Measurements from ENCODE around the gene C22orf31.
A peak's percentile ranks its signal among the peaks of the same experiment; 100 is the strongest.

The C22orf31 gene

GRCh38 chr22:29098296-29098695 is 36.7 kb upstream of the C22orf31 start:
- H3K4me3 ChIP-seq (ENCODE audit: low read depth, low read length), result no peak overlapping the region
- no peak overlapping the region for H2AK5ac ChIP-seq (ENCODE audit: low read length)
- no peak overlapping the region for H2AFZ ChIP-seq (ENCODE audit: insufficient read depth, low read length, poor library complexity)
- no peak overlapping the region for H3K23ac ChIP-seq (ENCODE audit: low read length)
- no peaks in the 10 kb centered on the region for H3K36me3 ChIP-seq (ENCODE audit: control insufficient read depth in 1 of 2, insufficient read depth in 2 of 2, low read length in 2 of 2)
- H3K4me2 ChIP-seq (ENCODE audit: low read length), result no peak overlapping the region
- H3K9ac ChIP-seq (ENCODE audit: low read length), result no peak overlapping the region
- no peak overlapping the region for H3K27ac ChIP-seq (ENCODE audit: low read depth, low read length)
- no peak overlapping the region for H2BK12ac ChIP-seq (ENCODE audit: low read length)
- no peak overlapping the region for H3K4ac ChIP-seq (ENCODE audit: low read depth, low read length)
- H3K14ac ChIP-seq (ENCODE audit: low read length), result no peak overlapping the region
- H3K9me3 ChIP-seq (ENCODE audit: insufficient read depth, low read depth, low read length), result no peaks in the 10 kb centered on the region
- H4K8ac ChIP-seq (ENCODE audit: low read depth, low read length), result no peak overlapping the region
- H3K27me3 ChIP-seq (ENCODE audit: insufficient read depth, low read length), result no peaks in the 10 kb centered on the region
- no peaks in the 10 kb centered on the region for H3K79me2 ChIP-seq (ENCODE audit: control insufficient read depth, insufficient read depth, low read length, poor library complexity)
- no CpG with 5 or more reads among the region's 2 CpGs for WGBS (ENCODE audit: extremely low coverage, insufficient coverage, insufficient read length)
- DNase-seq, result no peak
- H4K91ac ChIP-seq (ENCODE audit: low read depth, low read length), result no peak overlapping the region
- H3K18ac ChIP-seq (ENCODE audit: low read length), result no peak overlapping the region
- no peak overlapping the region for H2BK5ac ChIP-seq (ENCODE audit: low read depth, low read length, poor library complexity)
- H4K12ac ChIP-seq (ENCODE audit: low read depth, low read length), result no peak overlapping the region
- H3K4me1 ChIP-seq (ENCODE audit: control insufficient read depth in 1 of 2, insufficient read depth in 2 of 2, low read length in 2 of 2), result peaks cover 3% of the 10 kb centered on the region in 2 experiments
- no peaks in the 10 kb centered on the region for H3K79me1 ChIP-seq (ENCODE audit: low read length)
- H2BK120ac ChIP-seq (ENCODE audit: insufficient read depth, low read length, poor library complexity), result no peak overlapping the region

- no peak overlapping the region for H2BK12ac ChIP-seq (ENCODE audit: low read length)
- DNase-seq, result no peak
- H3K36me3 ChIP-seq (ENCODE audit: control insufficient read depth in 1 of 2, insufficient read depth in 2 of 2, low read length in 2 of 2), result no peaks in the 10 kb centered on the region
- no peak overlapping the region for H4K8ac ChIP-seq (ENCODE audit: low read depth, low read length)
- peak overlapping the region; percentile 63 for H3K18ac ChIP-seq (ENCODE audit: low read length)
- no peak overlapping the region for H4K91ac ChIP-seq (ENCODE audit: low read depth, low read length)
- no peak overlapping the region for H3K4ac ChIP-seq (ENCODE audit: low read depth, low read length)
- H3K79me1 ChIP-seq (ENCODE audit: low read length), result no peaks in the 10 kb centered on the region
- H2BK5ac ChIP-seq (ENCODE audit: low read depth, low read length, poor library complexity), result no peak overlapping the region
- no peak overlapping the region for H2AK5ac ChIP-seq (ENCODE audit: low read length)
- no peak overlapping the region for H4K12ac ChIP-seq (ENCODE audit: low read depth, low read length)
- WGBS (ENCODE audit: extremely low coverage, insufficient coverage, insufficient read length), result no CpG with 5 or more reads among the region's 13 CpGs
- H2AFZ ChIP-seq (ENCODE audit: insufficient read depth, low read length, poor library complexity), result peak overlapping the region; percentile 38
- H3K14ac ChIP-seq (ENCODE audit: low read length), result no peak overlapping the region
- peak overlapping the region; percentile 51 for H3K27ac ChIP-seq (ENCODE audit: low read depth, low read length)
- no peak overlapping the region for H2BK120ac ChIP-seq (ENCODE audit: insufficient read depth, low read length, poor library complexity)
- H3K23ac ChIP-seq (ENCODE audit: low read length), result no peak overlapping the region
- H3K9me3 ChIP-seq (ENCODE audit: insufficient read depth, low read depth, low read length), result no peaks in the 10 kb centered on the region
- H3K4me3 ChIP-seq (ENCODE audit: low read depth, low read length), result no peak overlapping the region
- H3K4me1 ChIP-seq (ENCODE audit: control insufficient read depth in 1 of 2, insufficient read depth in 2 of 2, low read length in 2 of 2), result peaks cover 3% of the 10 kb centered on the region in 2 experiments
- no peaks in the 10 kb centered on the region for H3K79me2 ChIP-seq (ENCODE audit: control insufficient read depth, insufficient read depth, low read length, poor library complexity)
- no peak overlapping the region for H3K9ac ChIP-seq (ENCODE audit: low read length)
- peak overlapping the region; percentile 19 for H3K4me2 ChIP-seq (ENCODE audit: low read length)
- no peaks in the 10 kb centered on the region for H3K27me3 ChIP-seq (ENCODE audit: insufficient read depth, low read length)
Observed at GRCh38 chr22:29096736-29097669, 35.4 kb upstream of the C22orf31 start.

GRCh38 chr22:29095459-29095858 is 33.8 kb upstream of the C22orf31 start:
- Histone ChIP-seq H2BK120ac (ENCODE audit: insufficient read depth, low read length, poor library complexity) (no peak overlapping the region), H3K18ac (ENCODE audit: low read length) (no peak overlapping the region), H3K79me2 (ENCODE audit: control insufficient read depth, insufficient read depth, low read length, poor library complexity) (no peaks in the 10 kb centered on the region), H3K79me1 (ENCODE audit: low read length) (no peaks in the 10 kb centered on the region), H3K4me2 (ENCODE audit: low read length) (no peak overlapping the region), H4K91ac (ENCODE audit: low read depth, low read length) (no peak overlapping the region), H3K27me3 (ENCODE audit: insufficient read depth, low read length) (no peaks in the 10 kb centered on the region), H2BK5ac (ENCODE audit: low read depth, low read length, poor library complexity) (no peak overlapping the region), H3K36me3 (ENCODE audit: control insufficient read depth in 1 of 2, insufficient read depth in 2 of 2, low read length in 2 of 2) (no peaks in the 10 kb centered on the region), H3K14ac (ENCODE audit: low read length) (no peak overlapping the region), H4K8ac (ENCODE audit: low read depth, low read length) (no peak overlapping the region), H4K12ac (ENCODE audit: low read depth, low read length) (no peak overlapping the region), H3K23ac (ENCODE audit: low read length) (no peak overlapping the region), H3K9me3 (ENCODE audit: insufficient read depth, low read depth, low read length) (no peaks in the 10 kb centered on the region), H3K9ac (ENCODE audit: low read length) (no peak overlapping the region), H2AFZ (ENCODE audit: insufficient read depth, low read length, poor library complexity) (no peak overlapping the region), H2AK5ac (ENCODE audit: low read length) (no peak overlapping the region), H3K27ac (ENCODE audit: low read depth, low read length) (no peak overlapping the region), H3K4me3 (ENCODE audit: low read depth, low read length) (no peak overlapping the region), H2BK12ac (ENCODE audit: low read length) (no peak overlapping the region), H3K4me1 (ENCODE audit: control insufficient read depth in 1 of 2, insufficient read depth in 2 of 2, low read length in 2 of 2) (peaks cover 3% of the 10 kb centered on the region in 2 experiments), H3K4ac (ENCODE audit: low read depth, low read length) (no peak overlapping the region)
- WGBS (ENCODE audit: extremely low coverage, insufficient coverage, insufficient read length), result no CpG with 5 or more reads among the region's 2 CpGs
- DNase-seq, result no peak

GRCh38 chr22:29093501-29094300 is 32.1 kb upstream of the C22orf31 start:
- Histone ChIP-seq H3K27me3 (ENCODE audit: insufficient read depth, low read length) (no peaks in the 10 kb centered on the region), H2BK5ac (ENCODE audit: low read depth, low read length, poor library complexity) (no peak overlapping the region), H3K27ac (ENCODE audit: low read depth, low read length) (no peak overlapping the region), H2BK120ac (ENCODE audit: insufficient read depth, low read length, poor library complexity) (no peak overlapping the region), H3K36me3 (ENCODE audit: control insufficient read depth in 1 of 2, insufficient read depth in 2 of 2, low read length in 2 of 2) (no peaks in the 10 kb centered on the region), H2BK12ac (ENCODE audit: low read length) (no peak overlapping the region), H4K8ac (ENCODE audit: low read depth, low read length) (no peak overlapping the region), H3K4me3 (ENCODE audit: low read depth, low read length) (no peak overlapping the region), H3K79me1 (ENCODE audit: low read length) (no peaks in the 10 kb centered on the region), H2AK5ac (ENCODE audit: low read length) (no peak overlapping the region), H3K9ac (ENCODE audit: low read length) (no peak overlapping the region), H3K4me2 (ENCODE audit: low read length) (no peak overlapping the region), H3K23ac (ENCODE audit: low read length) (no peak overlapping the region), H4K91ac (ENCODE audit: low read depth, low read length) (no peak overlapping the region), H3K79me2 (ENCODE audit: control insufficient read depth, insufficient read depth, low read length, poor library complexity) (no peaks in the 10 kb centered on the region), H4K12ac (ENCODE audit: low read depth, low read length) (no peak overlapping the region), H3K14ac (ENCODE audit: low read length) (no peak overlapping the region), H3K9me3 (ENCODE audit: insufficient read depth, low read depth, low read length) (no peaks in the 10 kb centered on the region), H2AFZ (ENCODE audit: insufficient read depth, low read length, poor library complexity) (no peak overlapping the region), H3K18ac (ENCODE audit: low read length) (no peak overlapping the region), H3K4me1 (ENCODE audit: control insufficient read depth in 1 of 2, insufficient read depth in 2 of 2, low read length in 2 of 2) (peaks cover 3% of the 10 kb centered on the region in 2 experiments), H3K4ac (ENCODE audit: low read depth, low read length) (no peak overlapping the region)
- no peak for DNase-seq
- no CpG with 5 or more reads among the region's 4 CpGs for WGBS (ENCODE audit: extremely low coverage, insufficient coverage, insufficient read length)

Measured in trophoblast cell (in vitro differentiated cells and primary cell).